DND-41 (cell line): Measurements from ENCODE around the gene TBX2.

Experiments used
- ATAC-seq: fragments of 200-7000 bp; cut with Tn5 transposase; 3 replicates; pipeline ENCODE4 v1.9.1; 2021; ENCODE audit warnings: low read depth; ENCODE audit not compliant: insufficient read depth
- DNase-seq: peaks from one replicate; pipeline ENCODE4 v3.0.0-alpha.2; 2020
- H2AFZ ChIP-seq: 2 replicates; pipeline ENCODE4 v1.6.0; 2012; ENCODE audit warnings: low read depth, low read length
- H3K27ac ChIP-seq: 2 replicates; pipeline ENCODE4 v1.5.1; 2012; ENCODE audit warnings: low read length, inconsistent platforms
- H3K27me3 ChIP-seq: fragments of 200-600 bp; sonication (generic); 2 replicates; pipeline ENCODE4 v1.6.0; 2012; ENCODE audit warnings: low read length, mild to moderate bottlenecking, inconsistent platforms; ENCODE audit not compliant: insufficient read depth, poor library complexity
- H3K36me3 ChIP-seq: 2 replicates; pipeline ENCODE4 v1.5.1; 2012; ENCODE audit warnings: low read length, inconsistent platforms; ENCODE audit not compliant: insufficient read depth
- H3K4me1 ChIP-seq: 2 replicates; pipeline ENCODE4 v1.5.1; 2012; ENCODE audit warnings: mild to moderate bottlenecking, low read length; ENCODE audit not compliant: insufficient read depth
- H3K4me2 ChIP-seq: 2 replicates; pipeline ENCODE4 v1.6.0; 2012; ENCODE audit warnings: mild to moderate bottlenecking, moderate library complexity, low read length, inconsistent platforms; ENCODE audit not compliant: insufficient read depth
- H3K4me3 ChIP-seq, 2 experiments: fragments of 200-600 bp in 1 of 2; shearing (Covaris generic) in 1 of 2; 2 replicates each; pipeline ENCODE4 v1.5.1; 2012 to 2016; ENCODE audit warnings: inconsistent platforms in 2 of 2, low read length in 2 of 2, mild to moderate bottlenecking in 2 of 2, low read depth in 1 of 2, moderate library complexity in 1 of 2
- H3K79me2 ChIP-seq: 2 replicates; pipeline ENCODE4 v1.6.0; 2012; ENCODE audit warnings: low read length, inconsistent platforms; ENCODE audit not compliant: insufficient read depth
- H3K9ac ChIP-seq: 2 replicates; pipeline ENCODE4 v1.6.0; 2012; ENCODE audit warnings: low read depth, mild to moderate bottlenecking, inconsistent platforms, low read length, moderate library complexity
- H3K9me3 ChIP-seq: 2 replicates; pipeline ENCODE4 v1.5.1; 2012; ENCODE audit warnings: low read length, moderate library complexity, mild to moderate bottlenecking, inconsistent platforms; ENCODE audit not compliant: insufficient read depth, severe bottlenecking
- H4K20me1 ChIP-seq: 2 replicates; pipeline ENCODE4 v1.6.0; 2012; ENCODE audit warnings: low read length; ENCODE audit not compliant: insufficient read depth
- CTCF ChIP-seq: IDR thresholded peaks from 2 replicates; pipeline ENCODE4 v1.5.1; 2012; ENCODE audit warnings: borderline replicate concordance, low read length, moderate library complexity, mild to moderate bottlenecking; ENCODE audit not compliant: poor library complexity, severe bottlenecking; ENCODE audit errors: extremely low read depth
- EZH2 ChIP-seq: IDR thresholded peaks from 3 replicates; pipeline ENCODE4 v1.6.1; 2012; ENCODE audit warnings: borderline replicate concordance, low read depth, mild to moderate bottlenecking, moderate library complexity, low read length, inconsistent platforms; ENCODE audit not compliant: severe bottlenecking

The TBX2 gene

DNA sequence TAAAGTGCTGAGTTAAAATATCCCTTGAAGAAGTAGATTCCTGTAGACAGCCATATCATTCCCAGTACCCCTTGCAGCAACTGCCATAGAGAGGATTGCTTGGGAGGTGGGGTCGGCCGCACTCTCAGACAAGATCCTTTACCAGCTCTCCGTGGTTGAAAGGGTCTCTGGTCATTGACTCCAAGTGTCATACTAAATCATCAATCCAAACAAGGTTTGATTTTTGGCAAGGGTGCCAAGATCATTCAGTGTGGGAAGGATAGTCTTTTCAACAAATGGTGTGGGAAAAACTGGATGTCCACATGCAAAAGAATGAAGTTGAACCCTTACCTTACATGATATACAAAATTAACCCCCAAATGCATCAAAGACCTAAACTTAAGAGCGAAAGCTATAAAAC lies 21.8 kb downstream of the TBX2 start:
- H3K4me1 ChIP-seq: peaks cover 9% of the 10 kb centered on the region
- no peak for TF ChIP-seq CTCF
- TF ChIP-seq EZH2: no peak
- DNase-seq: no peak
- no peak overlapping the region for H3K9ac ChIP-seq
- H3K9me3 ChIP-seq: no peaks in the 10 kb centered on the region
- H3K4me2 ChIP-seq: no peak overlapping the region
- H3K36me3 ChIP-seq: no peaks in the 10 kb centered on the region
- no peaks in the 10 kb centered on the region for H3K79me2 ChIP-seq
- ATAC-seq: no peak
- H3K4me3 ChIP-seq: no peak overlapping the region
- H2AFZ ChIP-seq: no peak overlapping the region
- no peak overlapping the region for H3K27ac ChIP-seq
- H4K20me1 ChIP-seq: peaks cover 12% of the 10 kb centered on the region
- peaks cover 26% of the 10 kb centered on the region for H3K27me3 ChIP-seq

- Histone ChIP-seq H4K20me1 (peaks cover 12% of the 10 kb centered on the region), H3K27ac (no peak overlapping the region), H3K4me2 (no peak overlapping the region), H3K9ac (no peak overlapping the region), H3K36me3 (no peaks in the 10 kb centered on the region), H3K79me2 (no peaks in the 10 kb centered on the region), H3K27me3 (peaks cover 25% of the 10 kb centered on the region), H3K4me1 (peaks cover 9% of the 10 kb centered on the region), H3K9me3 (no peaks in the 10 kb centered on the region), H2AFZ (no peak overlapping the region), H3K4me3 (no peak overlapping the region)
- ATAC-seq: no peak
- no peak for TF ChIP-seq CTCF
- no peak for TF ChIP-seq EZH2
- DNase-seq: no peak
These were observed 22.6 kb downstream of the TBX2 start for GRCh38 chr17:61422116-61422799.

- no peak for ATAC-seq
- Histone ChIP-seq H3K27ac (no peak overlapping the region), H3K79me2 (no peaks in the 10 kb centered on the region), H4K20me1 (peaks cover 12% of the 10 kb centered on the region), H3K4me1 (peaks cover 9% of the 10 kb centered on the region), H3K9ac (no peak overlapping the region), H2AFZ (no peak overlapping the region), H3K36me3 (no peaks in the 10 kb centered on the region), H3K9me3 (no peaks in the 10 kb centered on the region), H3K4me3 (no peak overlapping the region), H3K4me2 (no peak overlapping the region), H3K27me3 (peaks cover 31% of the 10 kb centered on the region)
- DNase-seq: no peak
- TF ChIP-seq CTCF (no peak), EZH2 (no peak)
These were observed 23.2 kb downstream of the TBX2 start for GRCh38 chr17:61422869-61423268.
